Pancreas (tissue), 10 donors: ENCODE results near the gene TREM1. TPM values are rescaled to one million over a fixed set of nuclear protein-coding genes. Genes with fewer than 3 reads are reported as not detected.

Experiments
- ATAC-seq, 4 donors: fragments of 200-7000 bp; cut with Tn5 transposase; one replicate each; pipeline versions ENCODE4 v1.8.0 to v1.9.1; 2020; ENCODE audit warnings: mild to moderate bottlenecking in 4 of 4, moderate library complexity in 4 of 4
- DNase-seq, 6 donors: peaks; one replicate each; pipeline ENCODE4 v3.0.0-alpha.2; 2020
- FAIRE-seq: peaks from 2 replicates; lab custom pipeline; 2012; peaks lifted over from hg19 to GRCh38; lab: Jason Lieb, UNC
- H3K27ac ChIP-seq, 4 donors: fragments of 200-600 bp; sonication (generic); 1 replicate in 3 of 4; 2 replicates in 1 of 4; pipeline versions ENCODE4 v1.5.0 to v1.8.0; 2020
- H3K27me3 ChIP-seq, 4 donors: fragments of 200-600 bp; one replicate each; pipeline ENCODE4 v1.8.0; 2021
- H3K36me3 ChIP-seq, 3 donors: fragments of 200-600 bp; sonication (generic) in 1 of 3; one replicate each; pipeline versions ENCODE4 v1.5.0 to v1.8.0; 2020 to 2021
- H3K4me1 ChIP-seq, 3 donors: fragments of 200-600 bp; one replicate each; pipeline ENCODE4 v1.8.0; 2021
- H3K4me3 ChIP-seq, 4 donors: fragments of 200-600 bp; sonication (generic) in 2 of 4; one replicate each; pipeline versions ENCODE4 v1.5.0 to v1.8.0; 2020 to 2021
- H3K9me3 ChIP-seq, 4 donors: fragments of 200-600 bp; one replicate each; pipeline ENCODE4 v1.8.0; 2021
- WGBS, 2 donors: extraction: QIAGEN DNeasy Blood & Tissue Kit; methylation state at CpG; one replicate each; pipeline ENCODE4 v1.1.7; 2013; 5-methylcytosine and 5-hydroxymethylcytosine counted together
- intact Hi-C, 3 donors: fragments of 100-400 bp; cut with DNase I; formaldehyde crosslinking; loops; one replicate each; pipeline versions ENCODE4 v1.11.1 to v1.14.2; 2022
- polyA plus RNA-seq, 2 donors: library from polyadenylated mRNA; stranded (reverse); fragments of 200-250 nt; gene quantifications; one replicate each; pipeline ENCODE4 v1.2.3, GENCODE V29; 2013
- total RNA-seq, 6 donors: library from RNA; stranded (reverse); fragmentation: NEBNext Ultra II Directional in 4 of 6; extraction: Animal tissue kit (Norgen Biotek cat#: 25700) in 4 of 6; gene quantifications; one replicate each; pipeline versions ENCODE4 v1.2.1 to v1.2.4, GENCODE V29; 2021 to 2023
- TF ChIP-seq, protein P1 (sequence below), 4 donors: fragments of 200-600 bp; sonication (generic) in 3 of 4; IDR thresholded peaks; one replicate each; pipeline versions ENCODE4 v1.5.0 to v1.8.0; 2021; ENCODE audit warnings: antibody characterized with exemption in 4 of 4
- donor health status: healthy with polysubstance abuse.
- donor health status: DM: no; HTN: no; CAD: no; lungs with moderate emphysema.
- donor health status: DM: no; HTN: no; CAD: no.
- donor health status: control.
- donor health status: control.
- donor health status: Bipolar disorder and iron deficiency.
- donor health status: DM: yes; HTN: yes; CAD: no.
- donor health status: DM: no; HTN: no; CAD: no.
- donor health status: DM: no; HTN: no; CAD: no.
- donor health status: DM: yes; HTN: yes; CAD: no.

The TREM1 gene
- total and polyA plus RNA-seq, 8 donors: 0.08 to 2.8 (median 0.28) TPM; not detected in 1

DNA sequence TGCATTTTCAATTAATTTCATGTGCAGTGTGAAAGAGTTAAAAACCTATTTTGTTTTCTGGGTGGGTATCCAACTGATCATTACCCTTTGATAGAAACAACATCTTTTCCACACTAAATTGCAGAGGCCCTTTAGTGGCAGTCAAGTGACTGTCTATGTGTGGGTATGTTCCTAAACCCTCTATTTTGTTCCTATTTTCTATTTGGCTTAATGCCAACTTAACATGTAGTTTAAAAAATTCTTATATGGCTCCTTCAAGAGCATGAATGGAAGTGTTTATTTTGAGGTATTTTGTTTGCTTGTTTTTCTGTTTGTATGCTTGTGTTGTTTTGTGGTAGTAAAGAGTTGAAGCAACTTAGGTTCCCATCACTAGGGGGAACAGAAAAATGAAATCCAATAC is 19.9 kb downstream of the TREM1 start:
- no peaks in the 10 kb centered on the region for H3K27me3 ChIP-seq
- no peak for FAIRE-seq

DNA sequence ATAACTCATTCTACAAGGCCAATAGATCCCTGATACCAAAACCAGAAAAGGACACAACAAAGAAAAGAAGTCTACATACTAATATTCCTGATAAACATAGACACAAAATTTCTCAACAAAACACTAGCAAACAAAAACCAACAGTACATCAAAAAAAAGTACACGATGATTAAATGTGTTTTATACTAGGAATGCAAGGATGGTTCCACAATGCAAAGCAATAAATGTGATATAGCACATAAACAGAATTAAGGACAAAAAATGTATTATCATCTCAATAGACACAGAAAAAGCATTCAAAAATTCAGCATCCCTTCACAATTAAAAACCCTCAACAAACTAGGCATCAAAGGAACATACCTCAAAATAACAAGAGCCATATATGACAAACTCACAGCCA is 23.2 kb downstream of the TREM1 start:
- intact Hi-C loops: no loop called here
- Histone ChIP-seq H3K27me3 (no peaks in the 10 kb centered on the region), H3K27ac (no peak overlapping the region), H3K36me3 (no peaks in the 10 kb centered on the region), H3K9me3 (no peaks in the 10 kb centered on the region), H3K4me1 (no peaks in the 10 kb centered on the region), H3K4me3 (no peak overlapping the region)
- ATAC-seq: no peak
- DNase-seq: no peak
- TF ChIP-seq, protein P1, sequence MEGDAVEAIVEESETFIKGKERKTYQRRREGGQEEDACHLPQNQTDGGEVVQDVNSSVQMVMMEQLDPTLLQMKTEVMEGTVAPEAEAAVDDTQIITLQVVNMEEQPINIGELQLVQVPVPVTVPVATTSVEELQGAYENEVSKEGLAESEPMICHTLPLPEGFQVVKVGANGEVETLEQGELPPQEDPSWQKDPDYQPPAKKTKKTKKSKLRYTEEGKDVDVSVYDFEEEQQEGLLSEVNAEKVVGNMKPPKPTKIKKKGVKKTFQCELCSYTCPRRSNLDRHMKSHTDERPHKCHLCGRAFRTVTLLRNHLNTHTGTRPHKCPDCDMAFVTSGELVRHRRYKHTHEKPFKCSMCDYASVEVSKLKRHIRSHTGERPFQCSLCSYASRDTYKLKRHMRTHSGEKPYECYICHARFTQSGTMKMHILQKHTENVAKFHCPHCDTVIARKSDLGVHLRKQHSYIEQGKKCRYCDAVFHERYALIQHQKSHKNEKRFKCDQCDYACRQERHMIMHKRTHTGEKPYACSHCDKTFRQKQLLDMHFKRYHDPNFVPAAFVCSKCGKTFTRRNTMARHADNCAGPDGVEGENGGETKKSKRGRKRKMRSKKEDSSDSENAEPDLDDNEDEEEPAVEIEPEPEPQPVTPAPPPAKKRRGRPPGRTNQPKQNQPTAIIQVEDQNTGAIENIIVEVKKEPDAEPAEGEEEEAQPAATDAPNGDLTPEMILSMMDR (IDR thresholded peaks at IDR 0.05): no peak
- 97% methylated on average over 1 of the region's 1 CpG for WGBS, 2 donors
- no peak for FAIRE-seq

More for the DNA sequence above, 19.9 kb downstream of the TREM1 start:
- Histone ChIP-seq H3K4me3 (no peak overlapping the region), H3K27ac (no peak overlapping the region), H3K4me1 (no peaks in the 10 kb centered on the region), H3K36me3 (no peaks in the 10 kb centered on the region), H3K9me3 (no peaks in the 10 kb centered on the region)
- no peak for ATAC-seq
- TF ChIP-seq, protein P1 (IDR thresholded peaks at IDR 0.05): no peak
- DNase-seq: no peak
- intact Hi-C loops: no loop called here

DNA sequence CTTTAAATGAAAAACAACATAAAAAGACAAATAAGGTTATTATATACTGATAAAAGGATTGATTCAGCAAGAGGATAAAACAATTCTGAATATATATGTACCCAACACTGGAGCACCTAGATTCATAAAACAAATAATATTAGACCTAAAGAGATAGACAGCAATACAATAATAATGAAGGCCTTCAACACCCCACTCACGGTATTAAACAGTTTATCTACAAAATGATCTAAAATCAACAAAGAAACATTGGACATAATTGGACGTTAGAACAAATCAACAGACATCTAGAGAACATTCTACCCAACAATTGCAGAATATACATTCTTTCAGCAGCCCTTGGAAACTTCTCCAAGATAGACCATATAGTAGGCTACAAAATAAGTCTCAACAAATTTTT is 24.1 kb downstream of the TREM1 start:
- Histone ChIP-seq H3K27ac (no peak overlapping the region), H3K4me1 (peaks cover 0 to 6% (median 0%) of the 10 kb centered on the region in 3 donors), H3K4me3 (no peak overlapping the region), H3K36me3 (no peaks in the 10 kb centered on the region), H3K9me3 (no peaks in the 10 kb centered on the region), H3K27me3 (no peaks in the 10 kb centered on the region)
- FAIRE-seq: no peak
- WGBS, 2 donors: 35 to 36% methylated on average over 2 of the region's 2 CpGs
- intact Hi-C loops: no loop called here
- ATAC-seq: no peak
- TF ChIP-seq, protein P1 (IDR thresholded peaks at IDR 0.05): no peak
- DNase-seq: no peak

DNA sequence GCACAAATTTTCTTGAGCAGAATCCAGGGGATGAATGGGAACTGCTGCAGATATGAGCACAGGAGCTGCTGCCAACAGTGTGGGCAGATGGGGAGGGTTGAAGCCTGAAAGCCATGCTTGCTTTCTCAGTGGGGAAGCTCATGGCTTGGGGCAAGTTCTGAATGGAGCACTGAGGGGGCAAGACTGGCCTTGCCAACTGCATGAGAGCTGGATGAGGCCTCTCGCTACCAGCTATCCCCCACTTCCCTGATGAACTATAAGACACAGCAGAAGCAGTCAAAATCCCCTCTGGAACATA is 28.3 kb downstream of the TREM1 start:
- intact Hi-C loops: no loop called here
- peaks cover 0 to 15% (median 0%) of the 10 kb centered on the region in 3 donors for H3K4me1 ChIP-seq
- TF ChIP-seq, protein P1 (IDR thresholded peaks at IDR 0.05): no peak
- H3K9me3 ChIP-seq: no peaks in the 10 kb centered on the region
- H3K27me3 ChIP-seq: no peaks in the 10 kb centered on the region
- ATAC-seq (peak in 3 of 4 donors; percentile 18 to 39 (median 25)), DNase-seq (no peak), FAIRE-seq (no peak)
- no peak overlapping the region for H3K4me3 ChIP-seq
- WGBS, 2 donors: 89 to 100% methylated on average over 1 of the region's 1 CpG
- no peaks in the 10 kb centered on the region for H3K36me3 ChIP-seq
- H3K27ac ChIP-seq: peak overlapping the region in 1 of 4 donors; percentile 42

DNA sequence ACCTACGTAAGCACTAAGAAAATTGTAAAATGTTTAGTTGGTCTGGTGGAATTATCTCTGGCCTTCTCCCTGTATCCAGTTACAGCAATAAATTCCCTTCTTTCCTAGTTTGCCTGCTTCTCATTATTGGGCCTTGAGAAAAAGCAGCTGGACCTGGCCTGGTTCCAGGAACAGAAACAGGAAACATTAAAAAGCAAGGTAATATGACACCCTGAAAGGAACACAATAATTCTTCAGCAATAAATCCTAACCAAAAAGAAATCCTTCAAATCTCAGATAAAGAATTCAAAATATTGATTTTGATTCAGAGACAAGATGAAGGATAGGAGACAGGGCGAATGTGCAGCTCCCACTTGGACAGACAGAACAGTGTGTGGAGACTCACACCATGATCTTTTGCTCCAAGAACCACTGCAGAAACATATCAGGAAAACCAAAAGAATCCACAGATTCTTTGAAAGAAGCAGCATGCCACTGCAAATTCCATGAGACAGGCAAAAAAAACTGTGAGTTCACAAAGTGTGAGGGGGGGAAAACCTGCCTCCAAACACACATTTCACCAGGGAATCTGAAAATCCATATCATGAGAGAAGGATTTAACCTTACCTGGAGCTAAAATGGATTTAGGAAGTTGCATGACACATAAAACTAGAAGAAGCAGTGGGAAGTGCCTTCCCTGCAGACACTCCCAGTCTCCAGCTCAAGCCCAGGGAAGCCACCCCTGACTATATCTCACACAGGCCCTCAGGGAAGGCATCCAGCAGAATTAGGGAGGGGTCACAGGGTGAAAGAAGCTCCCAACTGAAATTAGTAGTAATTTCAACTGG is 28.9 kb downstream of the TREM1 start:
- 9 to 10% methylated on average over 2 of the region's 2 CpGs for WGBS, 2 donors
- DNase-seq: peak in 5 of 6 donors; percentile 66 to 71 (median 68)
- no peaks in the 10 kb centered on the region for H3K9me3 ChIP-seq
- FAIRE-seq: no peak
- intact Hi-C loops: no loop called here
- TF ChIP-seq, protein P1 (IDR thresholded peaks at IDR 0.05): no peak
- H3K4me3 ChIP-seq: no peak overlapping the region
- H3K27me3 ChIP-seq: no peaks in the 10 kb centered on the region
- peaks cover 0 to 15% (median 0%) of the 10 kb centered on the region in 3 donors for H3K4me1 ChIP-seq
- ATAC-seq: peak; percentile 90 to 93 (median 92)
- H3K36me3 ChIP-seq: no peaks in the 10 kb centered on the region
- H3K27ac ChIP-seq: peak overlapping the region in 3 of 4 donors; percentile 12 to 42 (median 26)
